HT-29 (cell line): ENCODE measurements around the gene VWA1. TPM values are rescaled to one million over a fixed set of nuclear protein-coding genes. Genes with fewer than 3 reads are reported as not detected.
"Not testable (repeated sequence)": the region's sequence is repeated elsewhere in the genome, so short reads cannot be mapped to it uniquely, and the experiment has no call there.

Source experiments
- DNase-seq: peaks from one replicate; pipeline ENCODE4 v3.0.0-alpha.2; 2015; ENCODE audit warnings: low spot score
- total RNA-seq: library from RNA; depleted of rRNA; stranded (reverse); fragments of >200 nt; shearing (Covaris generic); gene quantifications from 2 replicates; pipeline ENCODE4 v1.2.3, GENCODE V29; 2014

The VWA1 gene
- total RNA-seq, 1 experiment from 2014 or later, result 232 TPM

GRCh38 chr1:1436630-1437032, 1.1 kb downstream of the VWA1 start:
- no peak for DNase-seq

GRCh38 chr1:1437033-1437903, 1.8 kb downstream of the VWA1 start:
- DNase-seq, result peak; percentile 32

- DNase-seq, result peak; percentile 91
Observed at GRCh38 chr1:1437904-1438376, 2.5 kb downstream of the VWA1 start.

GRCh38 chr1:1438531-1439381, 3.3 kb downstream of the VWA1 start:
- DNase-seq, result no peak

- no peak for DNase-seq
Observed at GRCh38 chr1:1439546-1440261, 4.2 kb downstream of the VWA1 start.

- no peak for DNase-seq
Observed at GRCh38 chr1:1440262-1441001, 4.9 kb downstream of the VWA1 start.

- DNase-seq, result peak; percentile 60
Observed at GRCh38 chr1:1441002-1441888, 5.8 kb downstream of the VWA1 start.

- no peak for DNase-seq
Observed at GRCh38 chr1:1442069-1442770, 6.7 kb downstream of the VWA1 start.

- DNase-seq, result not testable (repeated sequence)
Observed at GRCh38 chr1:1446631-1447030, 11.1 kb downstream of the VWA1 start.

GRCh38 chr1:1449099-1449739, 13.7 kb downstream of the VWA1 start, which contains the start of gene ATAD3C:
Gene ATAD3C, plus strand, starts transcription at chr1:1449689. Its CDS starts 995 bp downstream, at chr1:1450684.
- DNase-seq, result no peak

- DNase-seq, result not testable (repeated sequence)
Observed at GRCh38 chr1:1450616-1451015, 15.1 kb downstream of the VWA1 start.

GRCh38 chr1:1451696-1452364, 16.3 kb downstream of the VWA1 start:
- DNase-seq, result no peak

GRCh38 chr1:1452365-1452739, 16.9 kb downstream of the VWA1 start:
- not testable (repeated sequence) for DNase-seq

GRCh38 chr1:1452882-1453281, 17.4 kb downstream of the VWA1 start:
- no peak for DNase-seq

GRCh38 chr1:1454286-1455056, 19.0 kb downstream of the VWA1 start:
- not testable (repeated sequence) for DNase-seq

- no peak for DNase-seq
Observed at GRCh38 chr1:1455366-1455884, 19.9 kb downstream of the VWA1 start.

GRCh38 chr1:1455934-1456333, 20.4 kb downstream of the VWA1 start:
- not testable (repeated sequence) for DNase-seq
